ENCODE results near the gene SMYD5.
"Not testable (repeated sequence)": the region's sequence is repeated elsewhere in the genome, so short reads cannot be mapped to it uniquely, and the experiment has no call there.

Gene SMYD5

DNA sequence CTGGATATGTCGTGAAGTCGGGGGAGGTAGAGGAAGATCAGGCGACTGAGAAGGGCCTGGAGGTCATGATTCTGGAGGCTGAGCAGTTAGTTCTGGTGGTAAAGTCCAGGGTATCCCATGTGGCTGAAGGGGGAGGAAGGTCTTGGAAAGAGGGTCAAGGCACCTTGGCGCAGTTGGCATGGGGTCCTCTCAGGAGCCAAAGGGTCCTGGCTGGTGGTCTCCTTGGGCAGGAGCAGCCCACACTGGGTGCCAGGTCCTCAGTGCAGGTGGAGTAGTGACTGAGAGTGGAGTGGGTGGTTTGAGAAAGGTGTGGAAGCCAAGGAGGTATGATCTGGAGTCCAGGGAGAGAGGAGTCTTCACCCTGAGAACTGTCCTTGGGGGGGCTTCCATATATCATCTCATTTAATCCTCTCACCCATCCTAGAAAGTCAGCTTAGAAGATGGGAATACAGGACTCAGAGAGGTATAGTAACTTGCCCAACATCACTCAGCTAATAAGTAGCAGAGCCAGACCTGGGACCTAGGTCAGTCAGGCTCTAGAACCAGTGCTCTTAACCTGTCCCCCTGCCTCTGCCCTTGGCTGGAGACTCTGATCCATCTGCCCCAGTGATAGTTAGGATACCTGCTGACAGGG lies 45.8 kb downstream of the SMYD5 start:
- no peak for DNase-seq (ENCODE audit: low read depth, low spot score)

DNA sequence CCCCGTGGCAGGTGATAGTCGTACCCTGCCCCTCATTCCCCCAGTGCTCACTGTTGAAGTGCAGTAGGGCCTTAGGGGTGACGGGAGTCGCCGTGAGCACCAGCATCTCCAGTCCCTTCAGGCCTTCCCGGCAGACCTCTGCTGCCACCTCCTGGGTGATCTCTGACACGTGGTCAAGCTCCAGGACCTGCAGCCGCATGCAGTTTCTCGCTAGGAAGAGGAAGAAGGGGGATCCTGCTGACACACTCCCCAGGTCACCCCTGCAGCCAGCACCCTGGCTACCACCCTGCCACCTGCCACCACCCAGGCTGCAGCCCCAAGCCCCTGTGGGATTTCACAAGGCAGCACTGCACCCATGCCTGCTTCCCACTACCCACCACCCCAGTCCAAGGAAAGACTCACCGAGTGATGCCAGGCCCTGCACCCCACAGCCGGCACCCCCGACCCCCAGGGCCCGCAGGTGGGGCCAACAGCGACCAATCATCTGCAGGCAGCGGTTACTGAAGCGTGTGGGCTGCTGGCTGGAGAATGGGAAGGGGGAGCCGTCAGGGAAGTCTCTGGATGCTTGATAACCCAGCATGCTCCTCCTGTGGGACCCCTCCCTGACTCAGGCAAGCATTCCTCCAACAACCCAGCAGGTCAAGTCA lies 46.4 kb downstream of the SMYD5 start:
- no peak for DNase-seq (ENCODE audit: low read depth, low spot score)

DNA sequence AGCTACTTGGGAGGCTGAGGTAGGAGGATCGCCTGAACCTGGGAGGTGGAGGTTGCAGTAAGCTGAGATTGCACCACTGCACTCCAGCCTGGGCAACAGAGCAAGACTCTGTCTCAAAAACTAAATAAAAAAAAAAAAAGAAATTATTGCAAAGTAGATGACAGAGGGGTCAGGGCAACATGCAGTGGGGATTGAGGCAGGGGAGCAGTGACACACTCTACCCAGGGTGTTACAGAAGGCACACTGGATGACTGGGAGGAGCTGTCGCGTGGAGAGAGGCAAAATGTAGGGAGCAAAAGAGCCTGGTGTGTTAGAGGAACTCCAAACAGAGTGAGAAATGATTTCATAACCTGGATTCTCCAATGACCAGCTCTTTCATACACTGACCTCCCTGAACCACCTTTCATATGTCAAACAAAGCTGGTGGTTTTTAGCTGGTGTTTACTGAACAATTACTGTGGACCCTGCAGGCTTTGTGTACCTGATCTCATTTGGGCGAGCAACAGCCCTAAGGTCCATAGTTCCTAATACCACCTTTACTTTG lies 48.1 kb downstream of the SMYD5 start:
- DNase-seq (ENCODE audit: low read depth, low spot score) = no peak

DNA sequence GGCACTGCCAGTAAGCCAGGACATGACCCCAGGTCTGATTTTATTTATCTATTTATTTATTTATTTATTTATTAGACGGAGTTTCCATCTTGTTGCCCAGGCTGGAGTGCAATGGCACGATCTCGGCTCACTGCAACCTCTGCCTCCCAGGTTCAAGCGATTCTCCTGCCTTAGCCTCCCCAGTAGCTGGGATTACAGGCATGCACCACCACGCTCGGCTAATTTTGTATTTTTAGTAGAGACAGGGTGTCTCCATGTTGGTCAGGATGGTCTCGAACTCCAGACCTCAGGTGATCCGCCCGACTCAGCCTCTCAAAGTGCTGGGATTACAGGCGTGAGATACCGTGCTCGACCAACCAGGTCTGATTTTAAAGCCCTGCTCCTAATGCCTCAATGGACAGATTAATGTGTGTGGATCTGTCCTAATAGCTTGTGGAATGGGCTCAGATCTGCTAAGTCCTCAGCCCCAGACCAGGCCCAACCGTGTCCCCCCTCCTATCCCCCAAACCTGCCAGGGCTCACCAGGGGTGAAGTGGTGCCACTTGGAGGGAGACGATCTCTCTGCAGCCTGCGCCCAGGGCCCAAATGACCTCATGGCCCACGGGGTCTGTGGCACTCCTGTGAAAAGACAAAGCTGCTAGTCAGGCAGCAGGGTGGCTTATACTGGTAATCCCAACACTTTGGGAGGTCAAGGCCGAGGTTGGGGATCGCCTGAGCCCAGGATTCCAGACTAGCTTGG lies 48.8 kb downstream of the SMYD5 start:
- not testable (repeated sequence) for DNase-seq (ENCODE audit: low read depth, low spot score)

DNA sequence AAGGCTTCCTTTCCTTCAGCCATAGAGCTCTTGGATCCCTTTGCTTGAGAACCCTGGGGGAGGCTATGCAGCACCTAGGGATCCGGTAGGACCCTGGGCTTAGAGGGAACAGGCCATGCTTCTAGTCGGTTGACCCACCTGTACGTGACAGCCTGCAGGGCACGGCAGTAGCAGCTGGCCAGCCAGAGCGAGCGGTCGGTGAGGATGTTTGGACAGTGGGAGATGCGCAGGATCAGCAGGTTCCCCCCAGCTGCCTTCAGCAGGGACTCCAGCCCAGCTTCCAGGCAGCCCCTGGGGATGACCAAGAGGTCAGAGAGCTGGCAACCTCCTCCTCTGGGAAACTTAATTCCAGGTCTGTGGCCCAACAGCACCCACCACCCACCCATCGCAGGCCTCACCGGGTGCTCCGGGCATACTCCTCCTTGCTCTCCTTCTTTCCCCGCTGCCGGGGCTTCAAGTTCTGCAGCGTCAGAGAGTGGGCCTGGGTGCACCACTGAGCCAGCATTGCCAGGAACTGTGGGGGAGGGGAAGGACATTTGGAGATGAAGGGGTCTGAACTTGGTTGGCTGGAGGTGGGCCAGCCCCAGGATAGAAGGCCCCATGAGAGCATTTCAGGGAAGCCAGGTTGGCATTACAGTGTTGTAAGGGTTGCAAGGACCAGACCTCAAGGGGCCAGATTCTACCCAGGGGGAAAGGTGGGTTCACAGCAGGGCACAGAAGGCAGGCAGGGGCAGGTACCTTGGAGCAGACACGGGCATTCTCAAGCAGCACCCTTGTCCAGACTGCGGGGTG lies 49.7 kb downstream of the SMYD5 start:
- DNase-seq (ENCODE audit: low read depth, low spot score) = no peak

DNA sequence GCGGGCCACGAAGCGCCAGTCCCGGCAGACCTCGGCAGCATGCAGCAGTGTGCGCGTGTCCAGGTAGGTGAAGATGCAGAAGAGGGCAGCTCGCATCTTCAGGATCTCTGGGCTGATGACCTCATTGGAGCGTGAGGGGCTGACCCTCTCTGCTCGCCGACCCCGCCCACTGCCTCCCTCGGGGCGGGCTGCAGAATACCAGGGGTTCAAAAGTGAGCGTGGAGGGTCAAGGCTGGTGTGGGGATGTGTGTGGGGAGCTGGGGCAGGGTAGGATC lies 50.2 kb downstream of the SMYD5 start:
- no peak for DNase-seq (ENCODE audit: low read depth, low spot score)

DNA sequence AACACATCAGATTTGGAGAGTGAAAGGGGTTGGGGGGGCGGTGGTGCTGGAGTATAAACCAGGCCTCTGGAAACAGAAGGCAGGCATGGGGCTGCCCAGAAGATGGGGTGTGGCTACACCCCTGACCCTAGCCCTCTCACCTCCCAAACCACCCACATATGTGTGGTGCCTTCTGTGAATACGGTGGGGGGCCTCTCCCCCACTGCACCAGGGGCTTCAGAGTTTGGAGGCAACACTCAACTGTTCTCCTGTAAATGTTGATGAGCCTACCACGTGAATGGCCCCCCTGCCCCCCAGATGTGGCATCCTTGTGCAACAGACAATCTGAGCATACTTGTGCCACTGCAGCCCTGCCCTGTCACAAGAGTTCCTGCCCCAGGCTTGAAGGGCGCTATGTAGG lies 50.7 kb downstream of the SMYD5 start:
- no peak for DNase-seq (ENCODE audit: low read depth, low spot score)

DNA sequence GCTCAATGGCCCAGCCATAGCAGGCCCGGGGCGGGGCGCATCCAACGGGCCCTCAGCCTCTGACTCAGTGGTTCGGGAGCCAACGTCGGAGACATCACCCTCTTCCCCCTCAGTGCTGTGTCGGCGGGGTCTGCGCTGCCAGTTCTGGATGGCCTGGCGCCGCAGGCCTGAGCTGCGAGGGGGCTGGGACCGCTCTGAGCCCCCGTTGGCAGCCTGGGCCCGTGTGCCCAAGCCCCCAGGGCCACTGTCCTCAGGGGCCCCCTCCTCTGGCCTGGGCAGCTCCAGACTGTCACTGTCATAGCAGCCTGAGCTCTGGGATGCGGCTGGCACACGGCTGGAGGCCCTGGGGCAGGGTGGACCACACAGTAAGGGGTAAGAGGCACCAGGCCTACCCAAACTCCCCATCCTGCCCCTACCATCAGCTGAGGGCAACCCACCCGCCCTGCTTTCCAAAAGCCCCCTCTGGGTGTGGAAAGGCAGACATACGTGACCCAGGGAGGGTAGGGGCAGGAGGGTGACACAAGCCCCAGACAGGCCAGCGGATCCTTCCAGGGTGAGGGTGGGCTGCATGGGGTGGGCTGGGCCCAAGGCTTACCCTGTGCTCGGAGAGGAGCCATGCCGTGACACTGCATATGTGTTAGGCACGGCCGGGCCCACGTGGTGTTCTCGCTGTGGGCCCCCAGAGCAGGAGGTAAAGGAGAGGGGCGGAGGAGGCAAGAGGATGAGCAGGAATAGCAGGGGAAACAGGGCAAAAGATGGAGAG lies 51.4 kb downstream of the SMYD5 start:
- no peak for DNase-seq (ENCODE audit: low read depth, low spot score)

DNA sequence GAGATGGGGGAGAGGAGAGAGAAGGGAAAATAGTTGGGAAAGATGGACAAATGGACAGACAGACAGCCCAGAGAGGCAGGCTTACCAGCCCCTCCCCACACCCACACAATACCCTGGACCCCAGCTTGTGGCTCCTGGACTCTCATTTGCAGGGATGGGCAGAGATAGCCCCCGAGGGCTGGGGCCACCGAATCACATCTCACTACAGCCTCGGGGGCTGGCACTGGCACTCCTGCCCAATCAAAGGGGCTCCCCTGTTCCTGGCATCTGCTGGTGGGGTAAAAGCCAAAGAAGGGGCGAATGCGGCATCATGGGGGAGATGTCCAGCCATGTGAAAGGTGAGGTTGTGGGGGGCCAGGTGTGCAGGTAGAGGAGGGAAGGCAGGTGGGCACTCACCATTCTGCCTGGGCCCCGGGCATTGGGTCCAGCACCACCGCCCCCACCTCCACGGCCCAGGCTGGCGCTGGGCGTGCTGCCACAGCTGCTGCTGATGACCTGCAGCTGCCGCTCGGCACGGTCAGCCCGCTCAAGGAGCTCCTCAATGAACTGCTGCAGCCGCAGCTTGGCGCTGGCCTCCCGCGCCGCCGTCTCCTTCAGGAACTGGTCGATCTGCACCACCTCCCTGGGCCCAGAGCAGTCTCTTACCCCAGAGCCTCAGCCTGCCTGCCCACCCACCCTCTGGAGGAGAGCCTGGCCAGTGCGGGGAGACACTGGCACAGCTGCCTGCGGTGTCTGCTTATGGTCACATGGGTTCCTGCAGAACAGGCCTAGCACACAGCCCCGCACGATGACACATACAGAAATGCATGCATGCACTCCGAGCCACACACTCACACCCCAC lies 52.2 kb downstream of the SMYD5 start:
- DNase-seq (ENCODE audit: low read depth, low spot score) = no peak

DNA sequence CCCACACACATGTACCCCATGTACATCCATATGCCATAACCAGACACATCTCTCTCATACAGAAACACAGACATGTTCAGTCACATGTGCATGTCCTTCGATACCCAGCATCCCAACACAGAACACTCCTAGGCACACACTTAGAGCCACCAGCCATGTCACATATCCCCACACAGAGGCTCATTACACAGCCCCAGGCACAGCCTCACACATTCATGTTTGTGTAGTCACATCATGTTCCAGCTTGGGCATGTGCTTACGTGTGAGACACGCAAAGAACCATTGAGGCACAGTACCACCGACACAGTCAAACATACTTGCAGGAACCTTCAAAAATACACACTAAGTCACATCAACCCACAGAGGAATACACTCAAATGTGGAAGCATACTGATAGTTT lies 53.0 kb downstream of the SMYD5 start:
- DNase-seq (ENCODE audit: low read depth, low spot score) = no peak

DNA sequence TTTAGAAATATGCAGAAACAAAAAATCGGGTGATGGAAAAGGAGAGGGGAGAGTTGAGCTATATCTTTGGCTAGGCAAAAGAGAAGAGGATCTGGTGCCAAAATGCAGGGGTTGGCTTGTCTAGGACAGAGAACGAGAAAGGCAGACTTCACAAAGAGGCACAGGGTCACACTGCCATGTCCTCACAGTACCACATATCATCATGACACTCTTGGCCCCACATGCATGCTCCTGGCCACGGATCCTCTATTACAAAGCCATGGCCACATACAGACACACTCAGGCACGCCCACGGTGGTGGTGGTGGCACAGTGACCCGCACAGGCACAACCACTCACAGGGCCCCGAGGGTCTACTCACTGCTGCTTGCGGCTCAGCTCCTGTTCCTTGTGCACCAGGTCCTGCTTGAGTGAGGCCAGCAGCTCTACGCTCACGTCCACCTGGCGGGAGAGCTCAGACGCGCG lies 54.4 kb downstream of the SMYD5 start:
- DNase-seq (ENCODE audit: low read depth, low spot score) = no peak

DNA sequence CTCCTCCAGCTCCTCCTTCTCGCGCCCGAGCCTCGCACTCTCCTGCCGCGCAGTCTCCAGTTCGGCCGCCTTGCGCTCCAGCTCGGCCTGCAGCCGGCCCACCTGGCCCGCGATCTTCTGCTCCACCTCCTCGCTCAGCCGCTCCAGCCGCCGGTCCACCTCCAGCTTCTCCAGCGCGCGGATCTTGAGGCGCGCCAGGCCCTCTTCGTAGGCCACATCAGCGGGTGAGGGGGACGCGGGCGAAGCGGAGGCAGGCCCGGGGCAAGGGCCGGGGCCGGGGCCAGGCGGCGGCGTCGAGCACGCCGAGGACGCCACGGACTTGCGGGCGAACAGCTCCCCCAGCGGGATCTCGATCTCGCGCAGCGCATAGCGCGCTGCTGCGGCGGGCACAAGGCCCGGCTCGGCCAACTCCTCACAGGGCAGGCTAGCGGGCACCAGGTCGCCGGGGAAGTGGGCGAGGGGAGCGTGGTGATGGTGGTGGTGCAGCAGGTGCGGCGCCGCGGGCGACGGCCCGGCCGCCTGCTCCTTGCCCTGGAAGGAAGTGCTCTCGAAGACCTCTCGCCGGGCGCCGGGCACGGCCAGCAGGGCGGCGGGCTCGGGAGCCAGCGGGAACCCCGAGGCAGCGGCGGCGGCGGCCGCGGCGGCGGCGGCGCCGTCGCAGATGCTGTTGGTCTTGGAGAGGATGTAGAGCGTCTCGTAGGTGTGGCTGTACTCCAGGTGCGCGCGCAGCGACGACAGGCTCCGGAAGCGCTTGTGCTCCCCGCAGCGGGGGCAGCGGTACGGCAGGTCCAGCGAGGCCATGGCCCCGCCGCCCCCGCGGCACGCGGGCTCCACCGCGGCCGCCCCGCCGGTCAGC lies 55.0 kb downstream of the SMYD5 start:
- no peak for DNase-seq (ENCODE audit: low read depth, low spot score)

DNA sequence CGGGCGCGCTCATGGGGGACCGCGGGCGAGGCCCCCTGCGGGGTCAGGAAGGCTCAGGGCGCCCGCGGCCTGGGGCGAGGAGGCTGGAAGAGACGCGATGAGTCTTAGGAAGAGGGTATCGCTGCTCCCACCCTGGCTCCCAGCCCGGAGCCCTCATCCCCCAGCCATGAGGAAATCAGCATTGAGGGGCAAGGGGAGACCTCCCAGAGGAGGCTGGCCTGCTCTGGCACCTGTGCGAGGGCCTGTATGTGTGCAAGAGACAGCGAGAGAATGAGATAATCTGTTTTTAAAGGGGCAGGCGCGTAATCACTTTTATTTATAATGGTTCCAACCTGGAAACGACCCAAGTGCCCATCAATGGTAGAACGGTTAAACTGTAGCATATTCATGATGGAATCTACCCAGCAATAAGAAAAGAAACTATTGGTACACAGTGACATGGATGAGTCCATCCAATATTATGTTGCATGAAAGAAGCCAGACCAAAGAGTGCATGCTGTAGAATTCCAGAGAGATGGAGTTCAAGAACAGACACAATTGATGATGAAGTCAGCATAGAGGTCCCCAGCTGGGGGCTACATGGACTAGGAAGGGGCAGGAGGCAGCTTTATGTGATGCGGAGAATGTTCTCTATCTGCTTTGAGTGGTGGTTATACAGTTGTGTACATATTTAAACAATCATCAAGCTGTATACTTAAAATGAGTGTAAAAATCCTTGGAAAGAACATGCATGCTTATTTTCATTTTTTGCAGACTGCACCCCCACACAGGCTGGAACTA lies 55.8 kb downstream of the SMYD5 start:
- DNase-seq (ENCODE audit: low read depth, low spot score) = no peak

DNA sequence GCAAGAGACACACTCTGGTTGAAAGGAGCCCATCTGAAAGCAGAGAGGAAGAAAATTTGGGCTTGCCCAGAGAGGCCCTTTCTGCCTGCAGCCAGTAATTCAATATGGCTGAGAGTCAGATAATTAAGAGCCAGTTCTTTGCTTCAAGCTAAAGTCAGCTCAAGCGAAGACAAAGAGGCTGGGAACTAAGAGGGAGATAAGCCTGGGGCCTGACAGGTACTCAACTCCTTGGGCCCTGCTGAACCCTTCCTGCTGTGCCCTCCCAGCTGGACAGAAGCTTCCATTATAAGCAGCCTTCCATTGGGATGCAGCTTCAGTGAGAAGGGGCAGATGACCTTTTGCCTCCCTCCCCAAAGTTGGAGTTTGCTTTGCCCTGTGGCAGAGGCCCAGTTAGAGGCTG lies 58.2 kb downstream of the SMYD5 start:
- no peak for DNase-seq (ENCODE audit: low read depth, low spot score)

Measured in smooth muscle cell of the brain vasculature (primary cell).